Prostate gland (tissue), 2 donors: ENCODE data around the gene NCOA1.

Source experiments
- POLR2A ChIP-seq: fragments of 450-650 bp; IDR thresholded peaks from one replicate; pipeline ENCODE4 v1.6.1; 2016; ENCODE audit warnings: antibody characterized with exemption, mild to moderate bottlenecking
- POLR2AphosphoS5 ChIP-seq: sonication (generic); formaldehyde crosslinking; IDR thresholded peaks from one replicate; pipeline ENCODE4 v1.6.1; 2017; ENCODE audit warnings: antibody characterized with exemption
- TF ChIP-seq, protein P1 (sequence below), 4 experiments: fragments of 200-600 bp in 2 of 4; fragments of 450-650 bp in 2 of 4; sonication (generic) in 2 of 4; IDR thresholded peaks; 1 replicate in 3 of 4; 2 replicates in 1 of 4; pipeline ENCODE4 v1.5.1; 2016 to 2019; ENCODE audit warnings: antibody characterized with exemption in 4 of 4, mild to moderate bottlenecking in 2 of 4, moderate library complexity in 2 of 4

DNA sequence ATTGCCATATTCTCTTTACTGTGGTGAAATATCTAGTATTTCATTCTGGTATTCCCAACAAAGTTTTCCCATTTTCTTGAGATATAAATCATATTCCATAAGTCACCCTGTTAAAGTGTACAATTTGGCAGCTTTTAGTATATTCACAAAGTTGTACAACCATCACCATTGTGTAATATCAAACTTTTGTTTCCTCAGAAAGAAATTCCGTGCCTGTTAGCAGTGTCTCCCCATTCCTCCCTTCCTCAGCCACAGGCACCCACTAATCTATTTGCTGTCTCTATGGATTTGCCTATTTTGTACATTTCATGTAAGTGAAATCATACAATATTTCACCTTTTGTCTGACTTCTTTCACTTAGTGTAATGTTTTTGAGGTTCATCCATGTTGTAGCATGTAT, 19.7 kb downstream of the NCOA1 start:
- TF ChIP-seq, protein P1, sequence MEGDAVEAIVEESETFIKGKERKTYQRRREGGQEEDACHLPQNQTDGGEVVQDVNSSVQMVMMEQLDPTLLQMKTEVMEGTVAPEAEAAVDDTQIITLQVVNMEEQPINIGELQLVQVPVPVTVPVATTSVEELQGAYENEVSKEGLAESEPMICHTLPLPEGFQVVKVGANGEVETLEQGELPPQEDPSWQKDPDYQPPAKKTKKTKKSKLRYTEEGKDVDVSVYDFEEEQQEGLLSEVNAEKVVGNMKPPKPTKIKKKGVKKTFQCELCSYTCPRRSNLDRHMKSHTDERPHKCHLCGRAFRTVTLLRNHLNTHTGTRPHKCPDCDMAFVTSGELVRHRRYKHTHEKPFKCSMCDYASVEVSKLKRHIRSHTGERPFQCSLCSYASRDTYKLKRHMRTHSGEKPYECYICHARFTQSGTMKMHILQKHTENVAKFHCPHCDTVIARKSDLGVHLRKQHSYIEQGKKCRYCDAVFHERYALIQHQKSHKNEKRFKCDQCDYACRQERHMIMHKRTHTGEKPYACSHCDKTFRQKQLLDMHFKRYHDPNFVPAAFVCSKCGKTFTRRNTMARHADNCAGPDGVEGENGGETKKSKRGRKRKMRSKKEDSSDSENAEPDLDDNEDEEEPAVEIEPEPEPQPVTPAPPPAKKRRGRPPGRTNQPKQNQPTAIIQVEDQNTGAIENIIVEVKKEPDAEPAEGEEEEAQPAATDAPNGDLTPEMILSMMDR (IDR thresholded peaks at IDR 0.05), result no peak
- TF ChIP-seq POLR2AphosphoS5 (no peak), POLR2A (no peak)
